ENCODE results near the gene RPL35. TPM values are rescaled to one million over a fixed set of nuclear protein-coding genes. Genes with fewer than 3 reads are reported as not detected.

Gene RPL35
- total and polyA plus RNA-seq, 3 experiments from 2014 or later: 1,829 to 2,058 (median 2,023) TPM

GRCh38 chr9:124882231-124882630 is 20.5 kb upstream of the RPL35 start:
- Mint-ChIP-seq H3K36me3 (peaks cover 4 to 86% (median 30%) of the 10 kb centered on the region in 3 donors), H3K9me3 (no peaks in the 10 kb centered on the region), H3K27ac (peak overlapping the region in 1 of 8 donors; percentile 24), H3K27me3 (no peaks in the 10 kb centered on the region), H3K4me3 (no peak overlapping the region), H3K4me1 (peaks cover 2 to 19% (median 3%) of the 10 kb centered on the region in 3 donors)
- ChIA-PET CTCF (interaction anchor here (1.0 kb wide), 1 partner anchor 19 kb away, joined by 4 read pairs; no protein-coding TSS in a partner anchor), POLR2A (no interaction called here)
- no peak overlapping the region for H3K27ac ChIP-seq (ENCODE audit: low read depth, low read length)
- peaks cover 6% of the 10 kb centered on the region for H3K4me1 ChIP-seq (ENCODE audit: insufficient read depth, low read length)
- no peaks in the 10 kb centered on the region for H3K9me3 ChIP-seq (ENCODE audit: low read length)
- H3K36me3 ChIP-seq (ENCODE audit: insufficient read depth, low read length): peaks cover 23% of the 10 kb centered on the region
- H3K27me3 ChIP-seq (ENCODE audit: insufficient read depth, low read length, poor library complexity, severe bottlenecking): no peaks in the 10 kb centered on the region
- no peak for DNase-seq
- H3K4me3 ChIP-seq (ENCODE audit: low read length): no peak overlapping the region

- Mint-ChIP-seq H3K27me3 (no peaks in the 10 kb centered on the region), H3K4me3 (no peak overlapping the region), H3K4me1 (peaks cover 7 to 26% (median 7%) of the 10 kb centered on the region in 3 donors), H3K9me3 (no peaks in the 10 kb centered on the region), H3K27ac (peak overlapping the region in 7 of 8 donors; percentile 17 to 92 (median 68)), H3K36me3 (peaks cover 1 to 84% (median 30%) of the 10 kb centered on the region in 3 donors)
- H3K27me3 ChIP-seq (ENCODE audit: insufficient read depth, low read length, poor library complexity, severe bottlenecking): no peaks in the 10 kb centered on the region
- DNase-seq: no peak
- H3K4me3 ChIP-seq (ENCODE audit: low read length): no peak overlapping the region
- ChIA-PET CTCF (interaction anchor here (1.2 kb wide), 1 partner anchor 27 kb away, joined by 4 read pairs; the partner anchor contains the start of gene WDR38), POLR2A (interaction anchor here (0.5 kb wide), 1 partner anchor 19 kb away, joined by 3 read pairs; no protein-coding TSS in a partner anchor)
- H3K4me1 ChIP-seq (ENCODE audit: insufficient read depth, low read length): peaks cover 6% of the 10 kb centered on the region
- no peak overlapping the region for H3K27ac ChIP-seq (ENCODE audit: low read depth, low read length)
- peaks cover 32% of the 10 kb centered on the region for H3K36me3 ChIP-seq (ENCODE audit: insufficient read depth, low read length)
- H3K9me3 ChIP-seq (ENCODE audit: low read length): no peaks in the 10 kb centered on the region
Observed at GRCh38 chr9:124881138-124881743, 19.5 kb upstream of the RPL35 start.

- Mint-ChIP-seq H3K27me3 (no peaks in the 10 kb centered on the region), H3K9me3 (no peaks in the 10 kb centered on the region), H3K4me3 (no peak overlapping the region), H3K4me1 (peaks cover 7 to 31% (median 7%) of the 10 kb centered on the region in 3 donors), H3K27ac (peak overlapping the region in 3 of 8 donors; percentile 33 to 58 (median 46)), H3K36me3 (peaks cover 0 to 83% (median 25%) of the 10 kb centered on the region in 3 donors)
- no peaks in the 10 kb centered on the region for H3K9me3 ChIP-seq (ENCODE audit: low read length)
- no peaks in the 10 kb centered on the region for H3K27me3 ChIP-seq (ENCODE audit: insufficient read depth, low read length, poor library complexity, severe bottlenecking)
- ChIA-PET POLR2A (no interaction called here), CTCF (interaction anchor here (1.2 to 2.0 kb wide), 2 partner anchors 13 to 27 kb away, joined by 4 to 5 read pairs; partner anchors contain the start of gene WDR38)
- no peak overlapping the region for H3K27ac ChIP-seq (ENCODE audit: low read depth, low read length)
- DNase-seq: no peak
- no peak overlapping the region for H3K4me3 ChIP-seq (ENCODE audit: low read length)
- H3K4me1 ChIP-seq (ENCODE audit: insufficient read depth, low read length): peaks cover 6% of the 10 kb centered on the region
- H3K36me3 ChIP-seq (ENCODE audit: insufficient read depth, low read length): peaks cover 38% of the 10 kb centered on the region
Observed at GRCh38 chr9:124880501-124880900, 18.7 kb upstream of the RPL35 start.

GRCh38 chr9:124879226-124879625 is 17.5 kb upstream of the RPL35 start:
- Mint-ChIP-seq H3K27ac (peak overlapping the region in 3 of 8 donors; percentile 24 to 52 (median 45)), H3K27me3 (no peaks in the 10 kb centered on the region), H3K4me3 (no peak overlapping the region), H3K4me1 (peaks cover 12 to 41% (median 16%) of the 10 kb centered on the region in 3 donors), H3K9me3 (no peaks in the 10 kb centered on the region), H3K36me3 (peaks cover 0 to 85% (median 22%) of the 10 kb centered on the region in 3 donors)
- H3K27ac ChIP-seq (ENCODE audit: low read depth, low read length): no peak overlapping the region
- H3K36me3 ChIP-seq (ENCODE audit: insufficient read depth, low read length): peaks cover 48% of the 10 kb centered on the region
- no peak overlapping the region for H3K4me3 ChIP-seq (ENCODE audit: low read length)
- no peaks in the 10 kb centered on the region for H3K9me3 ChIP-seq (ENCODE audit: low read length)
- H3K4me1 ChIP-seq (ENCODE audit: insufficient read depth, low read length): peaks cover 12% of the 10 kb centered on the region
- no peak for DNase-seq
- CTCF ChIA-PET: interaction anchor here (2.0 kb wide), 1 partner anchor 15 kb away, joined by 5 read pairs; no protein-coding TSS in a partner anchor
- H3K27me3 ChIP-seq (ENCODE audit: insufficient read depth, low read length, poor library complexity, severe bottlenecking): no peaks in the 10 kb centered on the region
- POLR2A ChIA-PET: no interaction called here

- H3K36me3 Mint-ChIP-seq: peaks cover under 1 to 87% (median 22%) of the 10 kb centered on the region in 3 donors
- peaks cover 55% of the 10 kb centered on the region for H3K36me3 ChIP-seq (ENCODE audit: insufficient read depth, low read length)
- H3K27ac Mint-ChIP-seq: peak overlapping the region in 4 of 8 donors; percentile 23 to 65 (median 59)
- no peak overlapping the region for H3K4me3 ChIP-seq (ENCODE audit: low read length)
- no peak overlapping the region for H3K27ac ChIP-seq (ENCODE audit: low read depth, low read length)
- no peak for DNase-seq
- no peaks in the 10 kb centered on the region for H3K9me3 ChIP-seq (ENCODE audit: low read length)
- no peaks in the 10 kb centered on the region for H3K27me3 Mint-ChIP-seq
- peaks cover 19 to 48% (median 23%) of the 10 kb centered on the region in 3 donors for H3K4me1 Mint-ChIP-seq
- peaks cover 19% of the 10 kb centered on the region for H3K4me1 ChIP-seq (ENCODE audit: insufficient read depth, low read length)
- H3K27me3 ChIP-seq (ENCODE audit: insufficient read depth, low read length, poor library complexity, severe bottlenecking): no peaks in the 10 kb centered on the region
- POLR2A ChIA-PET: interaction anchor here (0.5 kb wide), 1 partner anchor 23 kb away, joined by 3 read pairs; no protein-coding TSS in a partner anchor
- H3K4me3 Mint-ChIP-seq: no peak overlapping the region
- CTCF ChIA-PET: interaction anchor here (2.0 kb wide), 1 partner anchor 15 kb away, joined by 5 read pairs; no protein-coding TSS in a partner anchor
- no peaks in the 10 kb centered on the region for H3K9me3 Mint-ChIP-seq
Observed at GRCh38 chr9:124878518-124878917, 16.8 kb upstream of the RPL35 start.

GRCh38 chr9:124878021-124878420 is 16.3 kb upstream of the RPL35 start:
- Histone ChIP-seq H3K27me3 (ENCODE audit: insufficient read depth, low read length, poor library complexity, severe bottlenecking) (no peaks in the 10 kb centered on the region), H3K4me3 (ENCODE audit: low read length) (no peak overlapping the region), H3K36me3 (ENCODE audit: insufficient read depth, low read length) (peaks cover 59% of the 10 kb centered on the region), H3K9me3 (ENCODE audit: low read length) (no peaks in the 10 kb centered on the region), H3K4me1 (ENCODE audit: insufficient read depth, low read length) (peaks cover 24% of the 10 kb centered on the region), H3K27ac (ENCODE audit: low read depth, low read length) (no peak overlapping the region)
- ChIA-PET CTCF (no interaction called here), POLR2A (interaction anchor here (0.5 kb wide), 1 partner anchor 24 kb away, joined by 3 read pairs; no protein-coding TSS in a partner anchor)
- Mint-ChIP-seq H3K4me1 (peaks cover 24 to 53% (median 28%) of the 10 kb centered on the region in 3 donors), H3K27me3 (no peaks in the 10 kb centered on the region), H3K9me3 (no peaks in the 10 kb centered on the region), H3K36me3 (peaks cover 5 to 91% (median 26%) of the 10 kb centered on the region in 3 donors), H3K27ac (peak overlapping the region in 4 of 8 donors; percentile 9 to 64 (median 38)), H3K4me3 (no peak overlapping the region)
- DNase-seq: no peak

GRCh38 chr9:124877021-124877782 is 15.4 kb upstream of the RPL35 start:
- H3K27me3 Mint-ChIP-seq: no peaks in the 10 kb centered on the region
- H3K27me3 ChIP-seq (ENCODE audit: insufficient read depth, low read length, poor library complexity, severe bottlenecking): no peaks in the 10 kb centered on the region
- H3K27ac Mint-ChIP-seq: peak overlapping the region in 6 of 8 donors; percentile 43 to 84 (median 58)
- H3K4me3 Mint-ChIP-seq: peak overlapping the region in 1 of 7 donors; percentile 7
- no peaks in the 10 kb centered on the region for H3K9me3 ChIP-seq (ENCODE audit: low read length)
- peaks cover 33 to 61% (median 36%) of the 10 kb centered on the region in 3 donors for H3K4me1 Mint-ChIP-seq
- DNase-seq: no peak
- CTCF ChIA-PET: interaction anchor here (1.2 kb wide), 2 partner anchors 13 to 24 kb away, joined by 3 read pairs; partner anchors contain the start of gene WDR38
- peaks cover 32% of the 10 kb centered on the region for H3K4me1 ChIP-seq (ENCODE audit: insufficient read depth, low read length)
- no peaks in the 10 kb centered on the region for H3K9me3 Mint-ChIP-seq
- peaks cover 61% of the 10 kb centered on the region for H3K36me3 ChIP-seq (ENCODE audit: insufficient read depth, low read length)
- H3K36me3 Mint-ChIP-seq: peaks cover 6 to 91% (median 27%) of the 10 kb centered on the region in 3 donors
- POLR2A ChIA-PET: no interaction called here
- H3K27ac ChIP-seq (ENCODE audit: low read depth, low read length): no peak overlapping the region
- H3K4me3 ChIP-seq (ENCODE audit: low read length): no peak overlapping the region

Measured in CD8-positive, alpha-beta memory T cell (primary cell).